Endothelial cell of umbilical vein (primary cell): Measurements from ENCODE around the gene GGA3.

ENCODE experiments used
- CTCF ChIP-seq, 2 donors: IDR thresholded peaks; 1 replicate in 1 of 2; 2 replicates in 1 of 2; pipeline ENCODE4 v1.5.1; 2011; ENCODE audit warnings: low read length in 2 of 2, mild to moderate bottlenecking in 2 of 2, moderate library complexity in 2 of 2, control low read depth in 1 of 2, inconsistent platforms in 1 of 2, low read depth in 1 of 2; ENCODE audit not compliant: insufficient read depth in 1 of 2; ENCODE audit errors: extremely low read depth in 1 of 2
- EZH2 ChIP-seq: IDR thresholded peaks from 2 replicates; pipeline ENCODE4 v1.6.1; 2012; ENCODE audit warnings: borderline replicate concordance, low read depth, mild to moderate bottlenecking, moderate library complexity, low read length, inconsistent platforms; ENCODE audit not compliant: severe bottlenecking
- GATA2 ChIP-seq: IDR thresholded peaks from 2 replicates; pipeline ENCODE4 v1.7.0; 2011; ENCODE audit warnings: low read depth, mild to moderate bottlenecking, moderate library complexity, mixed read lengths, low read length; ENCODE audit not compliant: insufficient read length, insufficient read depth
- JUN ChIP-seq: IDR thresholded peaks from 2 replicates; pipeline ENCODE4 v1.6.1; 2011; ENCODE audit warnings: borderline replicate concordance, low read depth; ENCODE audit not compliant: insufficient read length, insufficient read depth
- POLR2A ChIP-seq: IDR thresholded peaks from 2 replicates; pipeline ENCODE4 v1.6.1; 2012; ENCODE audit warnings: low read depth, mild to moderate bottlenecking, control low read depth, low read length
- POLR2AphosphoS5 ChIP-seq: IDR thresholded peaks from 2 replicates; pipeline ENCODE4 v1.6.1; 2012; ENCODE audit warnings: low read depth, mild to moderate bottlenecking, control low read depth, low read length, moderate library complexity; ENCODE audit not compliant: insufficient read depth

GRCh38 chr17:75270966-75271232 is 9.5 kb upstream of the GGA3 start, which contains the start of gene MIF4GD:
- no peak for TF ChIP-seq GATA2
- no peak for TF ChIP-seq EZH2
- TF ChIP-seq CTCF (IDR thresholded peaks at IDR 0.05; ENCODE audit: extremely low read depth in 1 of 2, insufficient read depth in 1 of 2, low read depth in 1 of 2, low read length in 2 of 2), result no peak
- TF ChIP-seq POLR2A, result no peak
- no peak for TF ChIP-seq JUN
- TF ChIP-seq POLR2AphosphoS5, result no peak
